IMR-90 (cell line): ENCODE data around the gene KCNAB1. TPM values are rescaled to one million over a fixed set of nuclear protein-coding genes. Genes with fewer than 3 reads are reported as not detected.

Experiments used
- ATAC-seq: fragments of 200-7000 bp; cut with Tn5 transposase; 2 replicates; pipeline ENCODE4 v1.9.1; 2020; ENCODE audit warnings: low read depth, mild to moderate bottlenecking, moderate library complexity
- BruUV-seq: library from RNA; stranded (reverse); fragments of 400-500 nt; replicated peaks from 2 replicates; lab custom pipeline; 2021; lab: Mats Ljungman, UMichigan
- CTCF ChIA-PET: fragments of 300-600 bp; formaldehyde crosslinking; extraction: SDS; loops from one replicate; lab custom pipeline; 2021; ENCODE audit warnings: antibody characterized with exemption; lab: Yijun Ruan, JAX
- POLR2A ChIA-PET: fragments of 300-600 bp; sonication (Branson Sonifier 250); formaldehyde crosslinking; loops from one replicate; lab custom pipeline; 2022; ENCODE audit warnings: antibody characterized with exemption; ENCODE audit not compliant: unreplicated experiment; lab: Charles Lee
- DNase-seq: peaks from one replicate; pipeline ENCODE4 v3.0.0; 2013
- H2AFZ ChIP-seq: replicated peaks from 2 replicates; pipeline ENCODE3; 2013; ENCODE audit warnings: low read length, mild to moderate bottlenecking; ENCODE audit not compliant: poor library complexity
- H2AK5ac ChIP-seq: 2 replicates; pipeline ENCODE4 v1.6.1; 2013; ENCODE audit warnings: low read depth, low read length, inconsistent platforms
- H2AK9ac ChIP-seq: replicated peaks from 2 replicates; pipeline ENCODE3; 2013; ENCODE audit warnings: mild to moderate bottlenecking, low read depth, low read length, moderate library complexity; ENCODE audit not compliant: poor library complexity
- H2BK120ac ChIP-seq: 2 replicates; pipeline ENCODE4 v1.6.1; 2013; ENCODE audit warnings: low read depth, low read length, inconsistent platforms
- H2BK15ac ChIP-seq: 3 replicates; pipeline ENCODE4 v1.6.1; 2013; ENCODE audit warnings: low read depth, low read length, inconsistent platforms
- H2BK20ac ChIP-seq: 2 replicates; pipeline ENCODE4 v1.6.1; 2013; ENCODE audit warnings: low read depth, mild to moderate bottlenecking, inconsistent platforms, low read length, moderate library complexity
- H2BK5ac ChIP-seq: 2 replicates; pipeline ENCODE4 v1.6.1; 2013; ENCODE audit warnings: mild to moderate bottlenecking, low read depth, low read length, inconsistent platforms; ENCODE audit not compliant: poor library complexity, severe bottlenecking
- H3K14ac ChIP-seq: replicated peaks from 2 replicates; pipeline ENCODE4 v1.6.1; 2013; ENCODE audit warnings: low read depth, low read length, inconsistent platforms
- H3K18ac ChIP-seq: 2 replicates; pipeline ENCODE4 v1.6.1; 2013; ENCODE audit warnings: low read depth, low read length, control low read depth
- H3K23ac ChIP-seq: 2 replicates; pipeline ENCODE4 v1.6.1; 2013; ENCODE audit warnings: low read depth, low read length, inconsistent platforms
- H3K27ac ChIP-seq: 2 replicates; pipeline ENCODE4 v1.5.1; 2013; ENCODE audit warnings: mild to moderate bottlenecking, control low read depth, low read length; ENCODE audit not compliant: insufficient read depth
- H3K27me3 ChIP-seq: 2 replicates; pipeline ENCODE4 v1.6.1; 2013; ENCODE audit warnings: low read length; ENCODE audit not compliant: control insufficient read depth, insufficient read depth
- H3K36me3 ChIP-seq: 2 replicates; pipeline ENCODE4 v1.6.1; 2013; ENCODE audit warnings: low read length, mixed read lengths; ENCODE audit not compliant: control insufficient read depth, insufficient read depth
- H3K4ac ChIP-seq: 2 replicates; pipeline ENCODE4 v1.6.1; 2013; ENCODE audit warnings: low read depth, low read length, inconsistent platforms
- H3K4me1 ChIP-seq: 2 replicates; pipeline ENCODE4 v1.6.1; 2013; ENCODE audit warnings: low read length, mixed read lengths; ENCODE audit not compliant: control insufficient read depth, insufficient read depth
- H3K4me2 ChIP-seq: 2 replicates; pipeline ENCODE4 v1.6.1; 2013; ENCODE audit warnings: low read depth, mild to moderate bottlenecking, control low read depth, low read length, moderate library complexity
- H3K4me3 ChIP-seq: 2 replicates; pipeline ENCODE4 v1.5.1; 2013; ENCODE audit warnings: low read depth, mild to moderate bottlenecking, control low read depth, low read length, moderate library complexity; ENCODE audit not compliant: insufficient read depth
- H3K56ac ChIP-seq: 2 replicates; pipeline ENCODE4 v1.6.1; 2013; ENCODE audit warnings: low read length, inconsistent platforms; ENCODE audit not compliant: insufficient read depth; ENCODE audit errors: extremely low read depth
- H3K79me1 ChIP-seq, 2 experiments: 2 replicates each; pipeline ENCODE4 v1.6.1; 2013; ENCODE audit warnings: low read length in 2 of 2, inconsistent platforms in 1 of 2, low read depth in 1 of 2
- H3K9ac ChIP-seq: 2 replicates; pipeline ENCODE4 v1.6.1; 2013; ENCODE audit warnings: low read depth, low read length, control low read depth
- H3K9me1 ChIP-seq: 2 replicates; pipeline ENCODE4 v1.6.1; 2013; ENCODE audit warnings: low read length, inconsistent platforms; ENCODE audit not compliant: insufficient read depth
- H3K9me3 ChIP-seq: 2 replicates; pipeline ENCODE4 v1.6.1; 2013; ENCODE audit warnings: low read length; ENCODE audit not compliant: control insufficient read depth, insufficient read depth
- H4K20me1 ChIP-seq: 2 replicates; pipeline ENCODE4 v1.6.1; 2013; ENCODE audit warnings: low read length, inconsistent platforms; ENCODE audit not compliant: insufficient read depth
- H4K5ac ChIP-seq: 2 replicates; pipeline ENCODE4 v1.6.1; 2013; ENCODE audit warnings: mild to moderate bottlenecking, low read depth, low read length, control low read depth
- H4K8ac ChIP-seq, 2 experiments: 2 replicates each; pipeline ENCODE4 v1.6.1; 2013; ENCODE audit warnings: low read depth in 2 of 2, low read length in 2 of 2, control low read depth in 1 of 2, inconsistent platforms in 1 of 2
- H4K91ac ChIP-seq: 2 replicates; pipeline ENCODE4 v1.6.1; 2013; ENCODE audit warnings: low read depth, low read length, inconsistent platforms; ENCODE audit not compliant: insufficient read depth
- CEBPB ChIP-seq: IDR thresholded peaks from 2 replicates; pipeline ENCODE4 v1.6.1; 2012; ENCODE audit warnings: low read depth, low read length, improper control_type of control experiment
- MAZ ChIP-seq: IDR thresholded peaks from 2 replicates; pipeline ENCODE4 v1.6.1; 2012; ENCODE audit warnings: low read depth, mild to moderate bottlenecking, low read length, improper control_type of control experiment, moderate library complexity, borderline replicate concordance
- MXI1 ChIP-seq: IDR thresholded peaks from 2 replicates; pipeline ENCODE4 v1.6.1; 2012; ENCODE audit warnings: low read depth, mild to moderate bottlenecking, low read length, moderate library complexity, borderline replicate concordance
- NFE2L2 ChIP-seq: fragments of 150-350 bp; IDR thresholded peaks from 2 replicates; pipeline ENCODE4 v1.6.1; 2016; ENCODE audit warnings: low read depth, mild to moderate bottlenecking, low read length
- POLR2A ChIP-seq: IDR thresholded peaks from 2 replicates; pipeline ENCODE4 v1.6.1; 2012; ENCODE audit warnings: mild to moderate bottlenecking, low read depth, low read length
- RAD21 ChIP-seq: IDR thresholded peaks from 2 replicates; pipeline ENCODE4 v1.6.1; 2012; ENCODE audit warnings: low read length, improper control_type of control experiment
- RCOR1 ChIP-seq: IDR thresholded peaks from 2 replicates; pipeline ENCODE4 v1.6.1; 2012; ENCODE audit warnings: mild to moderate bottlenecking, low read length, improper control_type of control experiment; ENCODE audit not compliant: insufficient replicate concordance
- SMC3 ChIP-seq: fragments of 150-350 bp; IDR thresholded peaks from 2 replicates; pipeline ENCODE4 v1.6.1; 2016; ENCODE audit warnings: low read depth, mild to moderate bottlenecking, antibody characterized with exemption, low read length, moderate library complexity
- WGBS, 2 experiments: methylation state at CpG; one replicate each; pipeline versions ENCODE4 v1.1.5 to v1.1.7; 2013; ENCODE audit warnings: missing lambda C conversion rate in 2 of 2; ENCODE audit not compliant: insufficient read length in 1 of 2; ENCODE audit errors: extremely low coverage in 2 of 2; 5-methylcytosine and 5-hydroxymethylcytosine counted together
- dilution Hi-C: fragments of 300-500 bp; cut with HindIII; formaldehyde crosslinking; loops from one replicate; pipeline ENCODE4 v1.14.3; 2018; ENCODE audit warnings: low sequenced_read_pairs; ENCODE audit not compliant: unreplicated experiment
- in situ Hi-C: fragments of 300-500 bp; cut with MboI; formaldehyde crosslinking; loops from 3 replicates; pipeline ENCODE4 v1.14.3; 2019; ENCODE audit warnings: low sequenced_read_pairs, inconsistent platforms, mixed read lengths
- intact Hi-C: fragments of 100-400 bp; cut with micrococcal nuclease; formaldehyde crosslinking; loops from 2 replicates; pipeline ENCODE4 v1.10.0; 2022
- polyA plus RNA-seq, 3 experiments: library from polyadenylated mRNA; depleted of rRNA; stranded (reverse); fragments of >200 nt; gene quantifications; 2 replicates each; pipeline ENCODE4 v1.2.3, GENCODE V29; 2012; ENCODE audit warnings: low replicate concordance in 1 of 3
- total RNA-seq: library from RNA; depleted of rRNA; stranded (reverse); fragments of >200 nt; gene quantifications from 2 replicates; pipeline ENCODE4 v1.2.3, GENCODE V29; 2012
- TF ChIP-seq, protein P1 (sequence below): fragments of 150-350 bp; IDR thresholded peaks from 2 replicates; pipeline ENCODE4 v1.6.1; 2016; ENCODE audit warnings: low read depth, mild to moderate bottlenecking, low read length, moderate library complexity, borderline replicate concordance
- TF ChIP-seq, protein P2 (sequence below): fragments of 150-350 bp; IDR thresholded peaks from 2 replicates; pipeline ENCODE4 v1.6.1; 2017; ENCODE audit warnings: mild to moderate bottlenecking, antibody characterized with exemption, low read length, low read depth
- TF ChIP-seq, protein P3 (sequence below): conservative IDR thresholded peaks from 2 replicates; pipeline ENCODE4 v1.5.1; 2012; ENCODE audit warnings: mild to moderate bottlenecking, low read depth, low read length, improper control_type of control experiment

KCNAB1 gene
- total and polyA plus RNA-seq, 2 of the 4 experiments (the other 2 are of a cell fraction): under 0.01 to 0.07 TPM

DNA sequence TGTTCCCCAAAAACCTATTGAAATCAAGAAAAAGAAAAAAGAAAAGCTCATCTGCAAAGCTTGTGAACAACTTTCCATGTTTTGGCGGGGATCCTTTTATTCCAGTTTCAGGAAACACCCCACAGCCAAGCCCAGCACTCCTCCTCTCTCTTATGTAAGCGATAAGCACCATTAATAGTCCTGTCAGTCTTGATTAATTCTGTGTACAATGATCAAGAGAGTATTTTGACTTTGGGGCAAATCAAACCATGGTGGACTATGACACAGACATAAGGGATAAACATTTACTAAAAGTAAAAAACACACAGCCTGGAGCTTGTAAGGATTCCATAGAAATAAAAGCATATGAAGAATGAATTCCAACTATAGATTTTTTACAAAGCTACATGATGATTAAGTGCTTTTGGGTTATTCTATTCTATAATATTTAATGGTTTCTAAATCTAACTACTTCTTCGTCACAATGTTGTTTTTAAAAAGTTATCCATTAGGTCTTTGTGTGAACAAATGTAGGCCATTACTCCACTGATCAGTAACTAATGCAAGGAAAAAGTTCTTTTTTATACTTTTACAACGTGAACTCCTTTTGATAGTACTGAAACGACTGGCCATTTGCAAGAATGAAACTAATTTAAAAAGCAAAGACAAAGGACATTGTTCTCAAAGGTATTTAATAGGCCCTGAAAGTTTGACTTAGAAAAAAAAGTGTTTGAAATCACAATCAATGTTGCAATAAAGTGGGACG, 106.5 kb downstream of the KCNAB1 start:
- Histone ChIP-seq H2AFZ (no peak overlapping the region), H2BK5ac (no peak overlapping the region), H3K27ac (no peak overlapping the region), H2AK5ac (no peak overlapping the region), H3K4ac (no peak overlapping the region), H4K5ac (no peak overlapping the region), H2BK20ac (no peak overlapping the region), H3K36me3 (no peaks in the 10 kb centered on the region), H3K4me3 (no peak overlapping the region), H3K56ac (no peak overlapping the region), H3K79me1 (no peaks in the 10 kb centered on the region), H3K4me1 (no peaks in the 10 kb centered on the region), H3K4me2 (no peak overlapping the region), H4K20me1 (no peaks in the 10 kb centered on the region), H3K14ac (no peak overlapping the region), H4K8ac (no peak overlapping the region), H4K91ac (no peak overlapping the region), H2BK120ac (no peak overlapping the region), H3K23ac (no peak overlapping the region), H3K9me3 (no peaks in the 10 kb centered on the region), H3K9ac (no peak overlapping the region), H2BK15ac (no peak overlapping the region), H3K27me3 (peaks cover 3% of the 10 kb centered on the region; the same call in 1 of the 2 replicates), H2AK9ac (no peak overlapping the region), H3K9me1 (no peaks in the 10 kb centered on the region), H3K18ac (no peak overlapping the region)
- ChIA-PET POLR2A (no interaction called here), CTCF (interaction anchor here (0.5 kb wide), 1 partner anchor 11 kb away, joined by 3 read pairs; no protein-coding TSS in a partner anchor)
- in situ Hi-C loops (no loop called here), intact Hi-C loops (no loop called here), dilution Hi-C loops (no loop called here)
- ATAC-seq: no peak
- DNase-seq: no peak
- BruUV-seq: no TSS peak
- WGBS, 2 experiments: no CpG with 5 or more reads among the region's 6 CpGs
- TF ChIP-seq POLR2A (no peak), CEBPB (no peak), RCOR1 (no peak), MAZ (no peak), RAD21 (no peak), SMC3 (no peak), NFE2L2 (no peak), MXI1 (no peak)
- TF ChIP-seq, protein P1, sequence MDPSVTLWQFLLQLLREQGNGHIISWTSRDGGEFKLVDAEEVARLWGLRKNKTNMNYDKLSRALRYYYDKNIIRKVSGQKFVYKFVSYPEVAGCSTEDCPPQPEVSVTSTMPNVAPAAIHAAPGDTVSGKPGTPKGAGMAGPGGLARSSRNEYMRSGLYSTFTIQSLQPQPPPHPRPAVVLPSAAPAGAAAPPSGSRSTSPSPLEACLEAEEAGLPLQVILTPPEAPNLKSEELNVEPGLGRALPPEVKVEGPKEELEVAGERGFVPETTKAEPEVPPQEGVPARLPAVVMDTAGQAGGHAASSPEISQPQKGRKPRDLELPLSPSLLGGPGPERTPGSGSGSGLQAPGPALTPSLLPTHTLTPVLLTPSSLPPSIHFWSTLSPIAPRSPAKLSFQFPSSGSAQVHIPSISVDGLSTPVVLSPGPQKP: no peak
- TF ChIP-seq, protein P2, sequence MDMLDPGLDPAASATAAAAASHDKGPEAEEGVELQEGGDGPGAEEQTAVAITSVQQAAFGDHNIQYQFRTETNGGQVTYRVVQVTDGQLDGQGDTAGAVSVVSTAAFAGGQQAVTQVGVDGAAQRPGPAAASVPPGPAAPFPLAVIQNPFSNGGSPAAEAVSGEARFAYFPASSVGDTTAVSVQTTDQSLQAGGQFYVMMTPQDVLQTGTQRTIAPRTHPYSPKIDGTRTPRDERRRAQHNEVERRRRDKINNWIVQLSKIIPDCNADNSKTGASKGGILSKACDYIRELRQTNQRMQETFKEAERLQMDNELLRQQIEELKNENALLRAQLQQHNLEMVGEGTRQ: no peak
- TF ChIP-seq, protein P3, sequence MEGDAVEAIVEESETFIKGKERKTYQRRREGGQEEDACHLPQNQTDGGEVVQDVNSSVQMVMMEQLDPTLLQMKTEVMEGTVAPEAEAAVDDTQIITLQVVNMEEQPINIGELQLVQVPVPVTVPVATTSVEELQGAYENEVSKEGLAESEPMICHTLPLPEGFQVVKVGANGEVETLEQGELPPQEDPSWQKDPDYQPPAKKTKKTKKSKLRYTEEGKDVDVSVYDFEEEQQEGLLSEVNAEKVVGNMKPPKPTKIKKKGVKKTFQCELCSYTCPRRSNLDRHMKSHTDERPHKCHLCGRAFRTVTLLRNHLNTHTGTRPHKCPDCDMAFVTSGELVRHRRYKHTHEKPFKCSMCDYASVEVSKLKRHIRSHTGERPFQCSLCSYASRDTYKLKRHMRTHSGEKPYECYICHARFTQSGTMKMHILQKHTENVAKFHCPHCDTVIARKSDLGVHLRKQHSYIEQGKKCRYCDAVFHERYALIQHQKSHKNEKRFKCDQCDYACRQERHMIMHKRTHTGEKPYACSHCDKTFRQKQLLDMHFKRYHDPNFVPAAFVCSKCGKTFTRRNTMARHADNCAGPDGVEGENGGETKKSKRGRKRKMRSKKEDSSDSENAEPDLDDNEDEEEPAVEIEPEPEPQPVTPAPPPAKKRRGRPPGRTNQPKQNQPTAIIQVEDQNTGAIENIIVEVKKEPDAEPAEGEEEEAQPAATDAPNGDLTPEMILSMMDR: no peak
